ENCODE data around the gene TWIST1.

DNA sequence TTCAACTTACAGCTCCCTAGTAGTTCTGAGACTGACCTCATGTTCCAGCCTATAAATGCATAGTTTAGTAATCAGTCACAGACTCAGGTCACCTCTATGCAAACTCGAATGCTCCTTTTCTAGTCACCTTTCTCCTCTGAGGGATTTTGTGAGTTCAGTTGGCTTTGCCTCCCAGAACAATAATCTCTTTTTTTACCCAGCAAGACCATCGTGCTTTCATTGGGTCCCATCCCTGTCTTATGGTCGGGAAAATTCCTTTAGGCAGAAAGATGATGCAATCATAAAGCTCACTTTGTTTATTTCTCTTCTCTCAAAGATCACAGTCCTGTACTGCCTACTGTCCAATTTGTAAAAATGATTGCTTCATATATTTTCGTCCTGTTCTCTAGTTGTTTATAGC is 38.4 kb downstream of the TWIST1 start:
- TF ChIP-seq, protein P1, sequence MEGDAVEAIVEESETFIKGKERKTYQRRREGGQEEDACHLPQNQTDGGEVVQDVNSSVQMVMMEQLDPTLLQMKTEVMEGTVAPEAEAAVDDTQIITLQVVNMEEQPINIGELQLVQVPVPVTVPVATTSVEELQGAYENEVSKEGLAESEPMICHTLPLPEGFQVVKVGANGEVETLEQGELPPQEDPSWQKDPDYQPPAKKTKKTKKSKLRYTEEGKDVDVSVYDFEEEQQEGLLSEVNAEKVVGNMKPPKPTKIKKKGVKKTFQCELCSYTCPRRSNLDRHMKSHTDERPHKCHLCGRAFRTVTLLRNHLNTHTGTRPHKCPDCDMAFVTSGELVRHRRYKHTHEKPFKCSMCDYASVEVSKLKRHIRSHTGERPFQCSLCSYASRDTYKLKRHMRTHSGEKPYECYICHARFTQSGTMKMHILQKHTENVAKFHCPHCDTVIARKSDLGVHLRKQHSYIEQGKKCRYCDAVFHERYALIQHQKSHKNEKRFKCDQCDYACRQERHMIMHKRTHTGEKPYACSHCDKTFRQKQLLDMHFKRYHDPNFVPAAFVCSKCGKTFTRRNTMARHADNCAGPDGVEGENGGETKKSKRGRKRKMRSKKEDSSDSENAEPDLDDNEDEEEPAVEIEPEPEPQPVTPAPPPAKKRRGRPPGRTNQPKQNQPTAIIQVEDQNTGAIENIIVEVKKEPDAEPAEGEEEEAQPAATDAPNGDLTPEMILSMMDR (IDR thresholded peaks at IDR 0.05; ENCODE audit: insufficient read depth, low read depth, low read length), result no peak
- no peak for TF ChIP-seq EZH2 (IDR thresholded peaks at IDR 0.05; ENCODE audit: insufficient read depth, low read length)

All from astrocyte (in vitro differentiated cells and primary cell).